OCI-LY1 (cell line): ENCODE data around the gene IGFBP1.

Experiments used
- EZH2 ChIP-seq: fragments of 200-600 bp; sonication (generic), shearing (Covaris generic); IDR thresholded peaks from 2 replicates; pipeline ENCODE4 v1.8.0; 2017; ENCODE audit warnings: borderline replicate concordance, mixed run types, mild to moderate bottlenecking, antibody characterized with exemption, low read length, moderate library complexity, mixed read lengths
- TF ChIP-seq, protein P1 (sequence below): fragments of 200-600 bp; sonication (generic), shearing (Covaris generic); IDR thresholded peaks from 2 replicates; pipeline ENCODE4 v1.5.1; 2017; ENCODE audit warnings: mild to moderate bottlenecking, antibody characterized with exemption, low read length, moderate library complexity, mixed read lengths

DNA sequence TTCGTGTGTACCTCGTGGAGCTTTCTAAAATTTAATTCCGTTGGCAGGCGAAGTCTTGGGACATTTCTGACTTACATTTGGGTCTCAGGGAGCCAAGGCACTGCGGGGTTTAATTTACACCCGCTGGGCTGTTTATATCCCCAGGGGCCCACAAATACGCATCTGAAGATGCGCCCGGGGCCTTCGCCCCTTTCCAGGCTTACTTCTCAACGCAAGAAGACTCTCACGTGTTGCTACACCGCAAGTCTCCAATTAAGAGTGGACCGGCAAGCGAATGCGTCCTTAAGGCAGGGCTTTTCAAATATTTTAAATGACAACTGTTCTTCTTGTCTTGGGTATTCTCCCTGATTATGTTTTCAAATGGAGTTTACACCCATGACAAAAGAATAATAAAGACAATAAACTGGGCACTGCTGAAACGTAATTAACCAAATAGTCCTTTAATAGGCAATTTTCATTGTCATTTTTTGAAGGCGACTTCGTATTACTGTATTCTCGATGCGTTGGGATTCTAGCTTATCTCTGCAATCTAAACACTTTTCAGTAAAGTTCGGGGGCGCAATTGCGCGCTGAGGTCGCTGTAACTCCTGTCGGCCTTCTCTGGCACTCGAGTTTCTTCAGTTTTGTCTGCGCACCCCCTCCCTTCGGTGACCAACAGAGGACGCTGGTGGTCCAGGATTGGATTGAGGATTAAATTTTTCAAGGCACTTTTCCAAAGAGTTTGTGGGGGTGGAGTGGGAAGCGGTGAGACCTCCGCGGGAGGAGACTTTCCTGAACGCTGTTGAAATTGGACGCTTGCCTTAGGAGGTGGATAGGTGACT is 33.6 kb downstream of the IGFBP1 start:
- TF ChIP-seq, protein P1, sequence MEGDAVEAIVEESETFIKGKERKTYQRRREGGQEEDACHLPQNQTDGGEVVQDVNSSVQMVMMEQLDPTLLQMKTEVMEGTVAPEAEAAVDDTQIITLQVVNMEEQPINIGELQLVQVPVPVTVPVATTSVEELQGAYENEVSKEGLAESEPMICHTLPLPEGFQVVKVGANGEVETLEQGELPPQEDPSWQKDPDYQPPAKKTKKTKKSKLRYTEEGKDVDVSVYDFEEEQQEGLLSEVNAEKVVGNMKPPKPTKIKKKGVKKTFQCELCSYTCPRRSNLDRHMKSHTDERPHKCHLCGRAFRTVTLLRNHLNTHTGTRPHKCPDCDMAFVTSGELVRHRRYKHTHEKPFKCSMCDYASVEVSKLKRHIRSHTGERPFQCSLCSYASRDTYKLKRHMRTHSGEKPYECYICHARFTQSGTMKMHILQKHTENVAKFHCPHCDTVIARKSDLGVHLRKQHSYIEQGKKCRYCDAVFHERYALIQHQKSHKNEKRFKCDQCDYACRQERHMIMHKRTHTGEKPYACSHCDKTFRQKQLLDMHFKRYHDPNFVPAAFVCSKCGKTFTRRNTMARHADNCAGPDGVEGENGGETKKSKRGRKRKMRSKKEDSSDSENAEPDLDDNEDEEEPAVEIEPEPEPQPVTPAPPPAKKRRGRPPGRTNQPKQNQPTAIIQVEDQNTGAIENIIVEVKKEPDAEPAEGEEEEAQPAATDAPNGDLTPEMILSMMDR = peak; percentile 56
- TF ChIP-seq EZH2 = no peak
